HepG2 (cell line): ENCODE data around the gene SF3A2. TPM values are rescaled to one million over a fixed set of nuclear protein-coding genes. Genes with fewer than 3 reads are reported as not detected.

ENCODE experiments used
- BATF2 ChIP-seq: sonication (generic); formaldehyde crosslinking; IDR thresholded peaks from 2 replicates; pipeline ENCODE4 v1.8.0; 2022; ENCODE audit warnings: mild to moderate bottlenecking, missing genetic modification reagents, moderate library complexity
- ESRRA ChIP-seq: sonication (generic); formaldehyde crosslinking; IDR thresholded peaks from 2 replicates; pipeline ENCODE4 v1.5.1; 2020; ENCODE audit warnings: mild to moderate bottlenecking, low read depth, missing genetic modification reagents
- ETV6 ChIP-seq: sonication (generic); formaldehyde crosslinking; conservative IDR thresholded peaks from 2 replicates; pipeline ENCODE4 v1.4.0; 2020; ENCODE audit warnings: missing genetic modification reagents
- GABPB1 ChIP-seq: IDR thresholded peaks from 2 replicates; pipeline ENCODE4 v1.6.1; 2016; ENCODE audit warnings: mild to moderate bottlenecking, missing genetic modification reagents, moderate library complexity, missing compliant biosample characterization
- KDM2A ChIP-seq: sonication (generic); formaldehyde crosslinking; IDR thresholded peaks from 2 replicates; pipeline ENCODE4 v1.4.0; 2020; ENCODE audit warnings: low read depth, missing genetic modification reagents, borderline replicate concordance
- MXD4 ChIP-seq: IDR thresholded peaks from 2 replicates; pipeline ENCODE4 v1.6.1; 2016; ENCODE audit warnings: mild to moderate bottlenecking, missing biosample characterization, missing genetic modification reagents
- NCOR1 ChIP-seq: fragments of 200-600 bp; sonication (generic); IDR thresholded peaks from 2 replicates; pipeline ENCODE4 v1.7.0; 2017; ENCODE audit warnings: antibody characterized with exemption, low read length, borderline replicate concordance
- NFE2L1 ChIP-seq: sonication (generic); formaldehyde crosslinking; IDR thresholded peaks from 2 replicates; pipeline ENCODE4 v1.4.0; 2020; ENCODE audit warnings: missing genetic modification reagents, mild to moderate bottlenecking, borderline replicate concordance
- RFX3 ChIP-seq: IDR thresholded peaks from 2 replicates; pipeline ENCODE4 v1.6.1; 2016; ENCODE audit warnings: missing biosample characterization, missing genetic modification reagents
- RNF219 ChIP-seq: sonication (generic); formaldehyde crosslinking; IDR thresholded peaks from 2 replicates; pipeline ENCODE4 v1.5.0; 2020; ENCODE audit warnings: mild to moderate bottlenecking, missing genetic modification reagents
- YEATS4 ChIP-seq: sonication (generic); formaldehyde crosslinking; IDR thresholded peaks from 2 replicates; pipeline ENCODE4 v1.4.0; 2020; ENCODE audit warnings: missing genetic modification reagents, borderline replicate concordance
- ZBTB26 ChIP-seq: IDR thresholded peaks from 2 replicates; pipeline ENCODE4 v1.6.1; 2016; ENCODE audit warnings: missing compliant biosample characterization, missing genetic modification reagents, borderline replicate concordance
- ZMYM3 ChIP-seq: sonication (generic); formaldehyde crosslinking; IDR thresholded peaks from 2 replicates; pipeline ENCODE4 v1.5.1; 2020; ENCODE audit warnings: mild to moderate bottlenecking, missing genetic modification reagents
- ZNF224 ChIP-seq: sonication (generic); formaldehyde crosslinking; IDR thresholded peaks from 2 replicates; pipeline ENCODE4 v1.5.0; 2020; ENCODE audit warnings: mild to moderate bottlenecking, missing genetic modification reagents
- ZNF276 ChIP-seq: sonication (generic); formaldehyde crosslinking; IDR thresholded peaks from 2 replicates; pipeline ENCODE4 v1.4.0; 2020; ENCODE audit warnings: mild to moderate bottlenecking, low read depth, missing genetic modification reagents
- ZNF34 ChIP-seq: sonication (generic); formaldehyde crosslinking; IDR thresholded peaks from 2 replicates; pipeline ENCODE4 v1.4.0; 2020; ENCODE audit warnings: mild to moderate bottlenecking, missing genetic modification reagents, borderline replicate concordance
- ZNF44 ChIP-seq: sonication (generic); formaldehyde crosslinking; IDR thresholded peaks from 2 replicates; pipeline ENCODE4 v1.5.1; 2020; ENCODE audit warnings: mild to moderate bottlenecking, missing genetic modification reagents
- ZNF460 ChIP-seq: sonication (generic); formaldehyde crosslinking; IDR thresholded peaks from 2 replicates; pipeline ENCODE4 v1.5.1; 2020; ENCODE audit warnings: missing genetic modification reagents, mild to moderate bottlenecking, borderline replicate concordance
- ZNF83 ChIP-seq: sonication (generic); formaldehyde crosslinking; IDR thresholded peaks from 2 replicates; pipeline ENCODE4 v1.4.0; 2020; ENCODE audit warnings: missing genetic modification reagents, mild to moderate bottlenecking, borderline replicate concordance
- polyA plus RNA-seq, 8 experiments: library from polyadenylated mRNA; depleted of rRNA in 3 of 8; stranded (reverse) in 7 of 8; unstranded in 1 of 8; fragments of >200 nt; fragmentation: Illumina TruSeq in 4 of 8; extraction: Trizol in 4 of 8; gene quantifications; 2 replicates each; pipeline versions ENCODE4 v1.2.1 to v1.2.3, GENCODE V29; 2011 to 2016; ENCODE audit warnings: low read depth in 4 of 8, missing spikeins in 1 of 8, mixed read lengths in 1 of 8; ENCODE audit not compliant: insufficient read depth in 1 of 8
- total RNA-seq, 5 experiments: library from RNA; depleted of rRNA; stranded (reverse); fragments of >200 nt; fragmentation: Illumina TruSeq; extraction: Trizol; gene quantifications; 2 replicates each; pipeline ENCODE4 v1.2.3, GENCODE V29; 2016; ENCODE audit warnings: low read depth in 1 of 5
- TF ChIP-seq, protein P1 (sequence below): sonication (generic); formaldehyde crosslinking; conservative IDR thresholded peaks from 2 replicates; pipeline ENCODE4 v1.4.0; 2020; ENCODE audit warnings: missing genetic modification reagents

SF3A2 gene
- total and polyA plus RNA-seq, 2 of the 13 experiments (the other 11 are each of a cell fraction or from before 2014, with no cell fraction given): 8.6 to 8.8 TPM

GRCh38 chr19:2212861-2213711 lies 23.5 kb upstream of the SF3A2 start (continued):
- TF ChIP-seq ZNF276 (CRISPR knock-in tag) (0 out of 2 replicates have a peak, but pooled peaks have one; percentile 65), ZBTB26 (CRISPR knock-in tag) (peak; percentile 68; the same call in 1 of the 2 replicates), ZNF83 (CRISPR knock-in tag) (no peak; the same call in 1 of the 2 replicates), RFX3 (CRISPR knock-in tag) (no peak), ZNF34 (no peak), RNF219 (no peak), MXD4 (peak; percentile 95), BATF2 (no peak), ZNF44 (CRISPR knock-in tag) (no peak), ZMYM3 (CRISPR knock-in tag) (no peak), GABPB1 (CRISPR knock-in tag) (no peak; the same call in 1 of the 2 replicates), YEATS4 (CRISPR knock-in tag) (peak; percentile 80), NCOR1 (peak; percentile 63; the same call in 1 of the 2 replicates), NFE2L1 (no peak), ZNF224 (peak; percentile 97; the same call in 1 of the 2 replicates), KDM2A (CRISPR knock-in tag) (no peak), ZNF460 (no peak; the same call in 1 of the 2 replicates), ESRRA (CRISPR knock-in tag) (peak; percentile 92), ETV6 (no peak)
- TF ChIP-seq, protein P1, sequence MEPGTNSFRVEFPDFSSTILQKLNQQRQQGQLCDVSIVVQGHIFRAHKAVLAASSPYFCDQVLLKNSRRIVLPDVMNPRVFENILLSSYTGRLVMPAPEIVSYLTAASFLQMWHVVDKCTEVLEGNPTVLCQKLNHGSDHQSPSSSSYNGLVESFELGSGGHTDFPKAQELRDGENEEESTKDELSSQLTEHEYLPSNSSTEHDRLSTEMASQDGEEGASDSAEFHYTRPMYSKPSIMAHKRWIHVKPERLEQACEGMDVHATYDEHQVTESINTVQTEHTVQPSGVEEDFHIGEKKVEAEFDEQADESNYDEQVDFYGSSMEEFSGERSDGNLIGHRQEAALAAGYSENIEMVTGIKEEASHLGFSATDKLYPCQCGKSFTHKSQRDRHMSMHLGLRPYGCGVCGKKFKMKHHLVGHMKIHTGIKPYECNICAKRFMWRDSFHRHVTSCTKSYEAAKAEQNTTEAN (CRISPR knock-in tag): peak; percentile 95
